ENCODE data around the gene PCBD1. TPM values are rescaled to one million over a fixed set of nuclear protein-coding genes. Genes with fewer than 3 reads are reported as not detected.

PCBD1 gene
- total RNA-seq, 1 donor, result 19.9 TPM

- no peak overlapping the region for H3K4me3 ChIP-seq (ENCODE audit: insufficient read depth, low read length)
- no peak overlapping the region for H2AFZ ChIP-seq (ENCODE audit: low read length)
- H4K20me1 ChIP-seq (ENCODE audit: insufficient read depth, low read length), result no peaks in the 10 kb centered on the region
- H3K9me3 ChIP-seq (ENCODE audit: low read depth, low read length), result no peaks in the 10 kb centered on the region
- no peak overlapping the region for H3K27ac ChIP-seq (ENCODE audit: low read depth, low read length)
- no peak overlapping the region for H3K4me2 ChIP-seq (ENCODE audit: insufficient read depth, low read length)
- TF ChIP-seq, protein P1, sequence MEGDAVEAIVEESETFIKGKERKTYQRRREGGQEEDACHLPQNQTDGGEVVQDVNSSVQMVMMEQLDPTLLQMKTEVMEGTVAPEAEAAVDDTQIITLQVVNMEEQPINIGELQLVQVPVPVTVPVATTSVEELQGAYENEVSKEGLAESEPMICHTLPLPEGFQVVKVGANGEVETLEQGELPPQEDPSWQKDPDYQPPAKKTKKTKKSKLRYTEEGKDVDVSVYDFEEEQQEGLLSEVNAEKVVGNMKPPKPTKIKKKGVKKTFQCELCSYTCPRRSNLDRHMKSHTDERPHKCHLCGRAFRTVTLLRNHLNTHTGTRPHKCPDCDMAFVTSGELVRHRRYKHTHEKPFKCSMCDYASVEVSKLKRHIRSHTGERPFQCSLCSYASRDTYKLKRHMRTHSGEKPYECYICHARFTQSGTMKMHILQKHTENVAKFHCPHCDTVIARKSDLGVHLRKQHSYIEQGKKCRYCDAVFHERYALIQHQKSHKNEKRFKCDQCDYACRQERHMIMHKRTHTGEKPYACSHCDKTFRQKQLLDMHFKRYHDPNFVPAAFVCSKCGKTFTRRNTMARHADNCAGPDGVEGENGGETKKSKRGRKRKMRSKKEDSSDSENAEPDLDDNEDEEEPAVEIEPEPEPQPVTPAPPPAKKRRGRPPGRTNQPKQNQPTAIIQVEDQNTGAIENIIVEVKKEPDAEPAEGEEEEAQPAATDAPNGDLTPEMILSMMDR (IDR thresholded peaks at IDR 0.05; ENCODE audit: extremely low read depth, low read depth, low read length), result no peak
- H3K27me3 ChIP-seq (ENCODE audit: insufficient read depth, low read length), result no peaks in the 10 kb centered on the region
- H3K36me3 ChIP-seq (ENCODE audit: insufficient read depth, low read length), result peaks cover 31% of the 10 kb centered on the region
- H3K79me2 ChIP-seq (ENCODE audit: insufficient read depth, low read length), result no peaks in the 10 kb centered on the region
- DNase-seq (ENCODE audit: insufficient read length, low spot score, missing footprints), result no peak
- no peaks in the 10 kb centered on the region for H3K4me1 ChIP-seq (ENCODE audit: insufficient read depth, low read length)
Observed at GRCh38 chr10:70856454-70856853, 31.9 kb downstream of the PCBD1 start.

DNA sequence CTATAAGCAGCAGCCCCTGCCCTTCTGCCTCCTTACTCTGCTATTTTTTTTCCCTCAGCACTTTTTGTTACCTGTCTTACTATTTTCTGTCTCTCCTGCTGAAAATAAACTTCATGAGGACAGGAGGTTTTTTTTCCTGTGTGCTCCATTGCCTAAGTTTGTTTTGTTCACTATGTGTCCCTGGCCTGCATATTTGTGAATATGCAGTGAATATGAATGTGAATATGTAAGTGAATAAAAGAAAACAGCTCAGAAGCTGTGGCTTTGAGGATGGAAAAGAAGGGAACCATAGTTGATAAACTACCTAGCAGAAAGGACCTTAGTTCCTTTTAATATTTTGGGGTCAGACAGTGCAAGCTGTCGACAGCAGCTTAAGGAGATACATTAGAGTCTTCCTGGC, 34.9 kb downstream of the PCBD1 start:
- H3K27me3 ChIP-seq (ENCODE audit: insufficient read depth, low read length), result no peaks in the 10 kb centered on the region
- no peak overlapping the region for H3K4me2 ChIP-seq (ENCODE audit: insufficient read depth, low read length)
- peaks cover 11% of the 10 kb centered on the region for H3K4me1 ChIP-seq (ENCODE audit: insufficient read depth, low read length)
- no peaks in the 10 kb centered on the region for H3K9me3 ChIP-seq (ENCODE audit: low read depth, low read length)
- TF ChIP-seq, protein P1 (IDR thresholded peaks at IDR 0.05; ENCODE audit: extremely low read depth, low read depth, low read length), result no peak
- DNase-seq (ENCODE audit: insufficient read length, low spot score, missing footprints), result no peak
- H3K27ac ChIP-seq (ENCODE audit: low read depth, low read length), result no peak overlapping the region
- no peak overlapping the region for H3K4me3 ChIP-seq (ENCODE audit: insufficient read depth, low read length)
- H4K20me1 ChIP-seq (ENCODE audit: insufficient read depth, low read length), result no peaks in the 10 kb centered on the region
- H3K79me2 ChIP-seq (ENCODE audit: insufficient read depth, low read length), result no peaks in the 10 kb centered on the region
- H3K36me3 ChIP-seq (ENCODE audit: insufficient read depth, low read length), result peaks cover 17% of the 10 kb centered on the region
- H2AFZ ChIP-seq (ENCODE audit: low read length), result no peak overlapping the region

DNA sequence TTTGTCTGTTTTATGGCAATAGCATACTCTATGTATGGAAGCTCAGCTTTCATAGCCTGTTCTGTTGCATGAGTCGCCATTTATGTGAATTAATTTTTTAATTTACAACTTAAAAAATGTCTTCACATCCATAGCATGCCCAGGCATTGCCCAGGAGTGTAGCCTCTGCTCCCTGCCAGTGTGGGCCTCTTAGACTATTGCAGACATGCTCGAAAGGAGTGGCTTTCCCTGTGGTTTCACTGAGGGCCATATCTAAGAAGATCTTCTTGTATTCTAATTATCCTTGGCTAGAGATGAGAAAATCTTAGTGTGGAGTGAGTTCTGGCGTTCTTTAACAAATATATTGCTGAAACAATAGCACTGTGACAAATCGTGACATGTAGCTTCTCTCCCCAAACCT, 35.3 kb downstream of the PCBD1 start:
- H3K4me2 ChIP-seq (ENCODE audit: insufficient read depth, low read length), result no peak overlapping the region
- H3K4me1 ChIP-seq (ENCODE audit: insufficient read depth, low read length), result peaks cover 12% of the 10 kb centered on the region
- H3K79me2 ChIP-seq (ENCODE audit: insufficient read depth, low read length), result no peaks in the 10 kb centered on the region
- H3K27me3 ChIP-seq (ENCODE audit: insufficient read depth, low read length), result no peaks in the 10 kb centered on the region
- no peak overlapping the region for H2AFZ ChIP-seq (ENCODE audit: low read length)
- no peak for DNase-seq (ENCODE audit: insufficient read length, low spot score, missing footprints)
- no peaks in the 10 kb centered on the region for H3K9me3 ChIP-seq (ENCODE audit: low read depth, low read length)
- no peak overlapping the region for H3K4me3 ChIP-seq (ENCODE audit: insufficient read depth, low read length)
- TF ChIP-seq, protein P1 (IDR thresholded peaks at IDR 0.05; ENCODE audit: extremely low read depth, low read depth, low read length), result no peak
- peaks cover 13% of the 10 kb centered on the region for H3K36me3 ChIP-seq (ENCODE audit: insufficient read depth, low read length)
- no peak overlapping the region for H3K27ac ChIP-seq (ENCODE audit: low read depth, low read length)
- no peaks in the 10 kb centered on the region for H4K20me1 ChIP-seq (ENCODE audit: insufficient read depth, low read length)

DNA sequence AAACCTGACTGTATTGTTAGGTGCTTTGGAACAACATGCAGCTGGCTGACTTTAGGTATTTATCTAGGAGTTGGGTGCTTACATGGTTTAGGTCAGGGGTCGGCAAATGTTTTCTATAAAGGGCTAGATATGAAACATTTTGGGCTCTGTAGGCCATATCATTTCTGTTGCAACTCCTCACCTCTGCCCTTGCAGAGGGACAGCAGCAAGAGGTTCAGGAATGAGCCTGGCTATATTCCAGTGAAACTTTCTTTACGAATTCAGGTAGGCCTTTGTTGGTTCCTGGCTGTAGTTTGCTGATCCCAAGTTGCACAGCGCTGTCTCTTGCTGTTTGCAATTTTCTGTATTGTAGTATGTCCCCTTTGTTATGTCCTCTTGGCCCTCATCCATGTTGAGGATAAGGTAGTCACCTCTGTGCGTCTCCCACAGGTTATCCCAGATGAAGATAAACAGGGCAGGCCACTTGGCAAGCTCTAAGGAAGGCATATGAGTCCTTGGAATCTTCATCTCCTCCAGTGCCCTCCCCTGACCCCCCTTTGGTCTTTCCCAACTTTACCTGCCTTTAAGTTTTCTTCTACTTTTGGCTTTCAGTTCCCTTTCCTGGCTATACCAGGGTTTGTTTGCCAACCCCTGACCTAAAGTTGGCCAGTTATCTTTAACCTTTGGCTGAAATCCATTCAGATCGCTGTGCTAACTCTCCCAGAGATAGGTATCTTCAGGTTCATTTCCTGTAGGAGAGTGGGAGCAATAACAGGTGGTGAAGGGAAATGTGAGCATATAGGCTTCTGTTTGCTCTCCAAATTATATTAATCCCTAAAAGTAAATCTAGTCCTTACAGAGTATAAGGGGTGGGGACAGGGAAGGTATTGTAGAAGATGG, 36.5 kb downstream of the PCBD1 start:
- Histone ChIP-seq H3K27ac (ENCODE audit: low read depth, low read length) (no peak overlapping the region), H3K4me2 (ENCODE audit: insufficient read depth, low read length) (no peak overlapping the region), H3K79me2 (ENCODE audit: insufficient read depth, low read length) (no peaks in the 10 kb centered on the region), H3K27me3 (ENCODE audit: insufficient read depth, low read length) (no peaks in the 10 kb centered on the region), H3K36me3 (ENCODE audit: insufficient read depth, low read length) (peaks cover 8% of the 10 kb centered on the region), H3K9me3 (ENCODE audit: low read depth, low read length) (no peaks in the 10 kb centered on the region), H2AFZ (ENCODE audit: low read length) (no peak overlapping the region), H3K4me3 (ENCODE audit: insufficient read depth, low read length) (no peak overlapping the region), H4K20me1 (ENCODE audit: insufficient read depth, low read length) (no peaks in the 10 kb centered on the region), H3K4me1 (ENCODE audit: insufficient read depth, low read length) (peaks cover 20% of the 10 kb centered on the region)
- TF ChIP-seq, protein P1 (IDR thresholded peaks at IDR 0.05; ENCODE audit: extremely low read depth, low read depth, low read length), result no peak
- no peak for DNase-seq (ENCODE audit: insufficient read length, low spot score, missing footprints)

All from osteoblast (primary cell).